PFSK-1 (cell line): ENCODE data around the gene ABCD3.

Experiments used
- POLR2AphosphoS5 ChIP-seq: IDR thresholded peaks from 2 replicates; pipeline ENCODE4 v1.6.1; 2012; ENCODE audit warnings: low read depth, mild to moderate bottlenecking, control low read depth, low read length, moderate library complexity
- SIN3A ChIP-seq: IDR thresholded peaks from 2 replicates; pipeline ENCODE4 v1.6.1; 2012; ENCODE audit warnings: mild to moderate bottlenecking, low read length, moderate library complexity, borderline replicate concordance; ENCODE audit not compliant: insufficient read depth
- TF ChIP-seq, protein P1 (sequence below), 2 experiments: IDR thresholded peaks; 2 replicates each; pipeline versions ENCODE4 v1.6.1 to v1.8.0; 2011 to 2012; ENCODE audit warnings: low read depth in 2 of 2, low read length in 2 of 2, control low read depth in 1 of 2, inconsistent platforms in 1 of 2, mild to moderate bottlenecking in 1 of 2, moderate library complexity in 1 of 2; ENCODE audit not compliant: insufficient read depth in 1 of 2

DNA sequence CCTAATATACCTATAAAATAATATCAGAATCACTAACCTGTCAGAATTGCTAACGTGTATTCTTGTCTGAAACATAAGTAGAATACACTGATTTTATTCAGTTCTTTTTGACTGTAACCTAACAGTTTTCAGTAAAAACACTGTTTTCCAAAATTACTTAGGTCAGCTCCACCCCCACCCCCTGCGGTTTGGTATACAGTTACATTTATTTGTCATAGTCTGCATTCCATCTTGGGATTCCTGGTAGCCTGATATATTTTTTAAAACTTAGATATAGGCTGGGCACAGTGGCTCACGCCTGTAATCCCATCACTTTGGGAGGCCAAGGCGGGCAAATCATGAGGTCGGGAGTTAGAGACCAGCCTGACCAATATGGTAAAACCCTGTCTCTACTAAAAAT, 19.8 kb upstream of the ABCD3 start:
- TF ChIP-seq, protein P1, sequence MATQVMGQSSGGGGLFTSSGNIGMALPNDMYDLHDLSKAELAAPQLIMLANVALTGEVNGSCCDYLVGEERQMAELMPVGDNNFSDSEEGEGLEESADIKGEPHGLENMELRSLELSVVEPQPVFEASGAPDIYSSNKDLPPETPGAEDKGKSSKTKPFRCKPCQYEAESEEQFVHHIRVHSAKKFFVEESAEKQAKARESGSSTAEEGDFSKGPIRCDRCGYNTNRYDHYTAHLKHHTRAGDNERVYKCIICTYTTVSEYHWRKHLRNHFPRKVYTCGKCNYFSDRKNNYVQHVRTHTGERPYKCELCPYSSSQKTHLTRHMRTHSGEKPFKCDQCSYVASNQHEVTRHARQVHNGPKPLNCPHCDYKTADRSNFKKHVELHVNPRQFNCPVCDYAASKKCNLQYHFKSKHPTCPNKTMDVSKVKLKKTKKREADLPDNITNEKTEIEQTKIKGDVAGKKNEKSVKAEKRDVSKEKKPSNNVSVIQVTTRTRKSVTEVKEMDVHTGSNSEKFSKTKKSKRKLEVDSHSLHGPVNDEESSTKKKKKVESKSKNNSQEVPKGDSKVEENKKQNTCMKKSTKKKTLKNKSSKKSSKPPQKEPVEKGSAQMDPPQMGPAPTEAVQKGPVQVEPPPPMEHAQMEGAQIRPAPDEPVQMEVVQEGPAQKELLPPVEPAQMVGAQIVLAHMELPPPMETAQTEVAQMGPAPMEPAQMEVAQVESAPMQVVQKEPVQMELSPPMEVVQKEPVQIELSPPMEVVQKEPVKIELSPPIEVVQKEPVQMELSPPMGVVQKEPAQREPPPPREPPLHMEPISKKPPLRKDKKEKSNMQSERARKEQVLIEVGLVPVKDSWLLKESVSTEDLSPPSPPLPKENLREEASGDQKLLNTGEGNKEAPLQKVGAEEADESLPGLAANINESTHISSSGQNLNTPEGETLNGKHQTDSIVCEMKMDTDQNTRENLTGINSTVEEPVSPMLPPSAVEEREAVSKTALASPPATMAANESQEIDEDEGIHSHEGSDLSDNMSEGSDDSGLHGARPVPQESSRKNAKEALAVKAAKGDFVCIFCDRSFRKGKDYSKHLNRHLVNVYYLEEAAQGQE (IDR thresholded peaks at IDR 0.05; ENCODE audit: insufficient read depth in 1 of 2, low read depth in 2 of 2, low read length in 2 of 2) = no peak
- TF ChIP-seq POLR2AphosphoS5 (no peak), SIN3A (no peak)
